Uterus (tissue), 2 donors: ENCODE results near the gene DUSP22.

Experiments used
- CTCF ChIP-seq, 4 experiments: fragments of 200-600 bp in 2 of 4; fragments of 450-650 bp in 2 of 4; sonication (generic) in 2 of 4; IDR thresholded peaks; one replicate each; pipeline ENCODE4 v1.5.1; 2016 to 2019; ENCODE audit warnings: antibody characterized with exemption in 4 of 4, mild to moderate bottlenecking in 2 of 4, moderate library complexity in 1 of 4
- POLR2A ChIP-seq, 2 donors: fragments of 450-650 bp; IDR thresholded peaks; one replicate each; pipeline ENCODE4 v1.6.1; 2016; ENCODE audit warnings: antibody characterized with exemption in 2 of 2, mild to moderate bottlenecking in 1 of 2, moderate library complexity in 1 of 2

- TF ChIP-seq CTCF (IDR thresholded peaks at IDR 0.05) (no peak), POLR2A (IDR thresholded peaks at IDR 0.05) (no peak)
Observed at GRCh38 chr6:300494-301198, 8.4 kb downstream of the DUSP22 start.
